Testis (tissue), 3 donors: ENCODE data around the gene NKX1-2. TPM values are rescaled to one million over a fixed set of nuclear protein-coding genes. Genes with fewer than 3 reads are reported as not detected.

Source experiments
- DNase-seq: peaks from one replicate; pipeline ENCODE4 v3.0.0-alpha.2; 2019
- H3K27ac ChIP-seq, 2 donors: fragments of 200-600 bp; sonication (generic); one replicate each; pipeline ENCODE4 v1.5.1; 2019
- H3K27me3 ChIP-seq: fragments of 200-600 bp; sonication (generic); one replicate; pipeline ENCODE4 v1.5.1; 2019
- H3K36me3 ChIP-seq: fragments of 200-600 bp; sonication (generic); one replicate; pipeline ENCODE4 v1.5.1; 2017; ENCODE audit warnings: low read depth; ENCODE audit errors: missing control alignments
- H3K4me1 ChIP-seq: fragments of 200-600 bp; sonication (generic); one replicate; pipeline ENCODE4 v1.5.1; 2019
- H3K4me3 ChIP-seq, 2 donors: fragments of 200-600 bp; sonication (generic); one replicate each; pipeline ENCODE4 v1.5.1; 2017 to 2019
- H3K9me3 ChIP-seq: fragments of 200-600 bp; sonication (generic); one replicate; pipeline ENCODE4 v1.5.1; 2017
- CTCF ChIP-seq, 3 experiments: fragments of 450-650 bp in 2 of 3; fragments of 200-600 bp in 1 of 3; sonication (generic) in 1 of 3; IDR thresholded peaks; one replicate each; pipeline ENCODE4 v1.5.1; 2016 to 2019; ENCODE audit warnings: antibody characterized with exemption in 3 of 3, mild to moderate bottlenecking in 2 of 3, moderate library complexity in 1 of 3
- POLR2A ChIP-seq: fragments of 450-650 bp; IDR thresholded peaks from one replicate; pipeline ENCODE4 v1.6.1; 2017; ENCODE audit warnings: antibody characterized with exemption, mild to moderate bottlenecking, moderate library complexity
- WGBS, 2 donors: methylation state at CpG; one replicate each; pipeline ENCODE4 v1.1.5; 2018; 5-methylcytosine and 5-hydroxymethylcytosine counted together
- intact Hi-C: fragments of 100-400 bp; cut with DNase I; formaldehyde crosslinking; loops from one replicate; pipeline ENCODE4 v1.15.1; 2023; ENCODE audit warnings: low total_unique reads
- polyA plus RNA-seq: library from polyadenylated mRNA; stranded (reverse); fragments of 350-450 nt; fragmentation: Illumina TruSeq; extraction: RNeasy Lipid Tissue Mini Kit (QIAGEN cat#74804); gene quantifications from one replicate; pipeline ENCODE4 v1.2.3, GENCODE V29; 2014; ENCODE audit warnings: low read depth, low replicate concordance; ENCODE audit not compliant: insufficient read depth
- total RNA-seq, 2 donors: library from RNA; depleted of rRNA; stranded (reverse); fragments of >200 nt; gene quantifications; one replicate each; pipeline ENCODE4 v1.2.3, GENCODE V29; 2016

NKX1-2 gene
- total and polyA plus RNA-seq, 3 donors from 2014 or later: 0.06 to 0.08 TPM; not detected in 1

- no peak for TF ChIP-seq POLR2A
- TF ChIP-seq CTCF (IDR thresholded peaks at IDR 0.05): no peak
- WGBS, 2 donors: 74 to 86% methylated on average over 3 of the region's 3 CpGs
- no peak for DNase-seq
- no peaks in the 10 kb centered on the region for H3K4me1 ChIP-seq
- H3K9me3 ChIP-seq: no peaks in the 10 kb centered on the region
- no peaks in the 10 kb centered on the region for H3K36me3 ChIP-seq
- no peak overlapping the region for H3K4me3 ChIP-seq
- no peaks in the 10 kb centered on the region for H3K27me3 ChIP-seq
- no peak overlapping the region for H3K27ac ChIP-seq
- intact Hi-C loops: no loop called here
Measured at GRCh38 chr10:124473070-124473469, 23.2 kb upstream of the NKX1-2 start.

- H3K27ac ChIP-seq: no peak overlapping the region
- H3K4me3 ChIP-seq: no peak overlapping the region
- no peaks in the 10 kb centered on the region for H3K27me3 ChIP-seq
- H3K36me3 ChIP-seq: no peaks in the 10 kb centered on the region
- no peaks in the 10 kb centered on the region for H3K9me3 ChIP-seq
- 90 to 97% methylated on average over 6 of the region's 6 CpGs for WGBS, 2 donors
- TF ChIP-seq POLR2A: no peak
- no peak for TF ChIP-seq CTCF (IDR thresholded peaks at IDR 0.05)
- no peaks in the 10 kb centered on the region for H3K4me1 ChIP-seq
- no peak for DNase-seq
- intact Hi-C loops: no loop called here
Measured at GRCh38 chr10:124472071-124472470, 22.2 kb upstream of the NKX1-2 start.

- Histone ChIP-seq H3K9me3 (no peaks in the 10 kb centered on the region), H3K27me3 (no peaks in the 10 kb centered on the region), H3K4me3 (no peak overlapping the region), H3K4me1 (peaks cover 1% of the 10 kb centered on the region), H3K36me3 (no peaks in the 10 kb centered on the region), H3K27ac (no peak overlapping the region)
- TF ChIP-seq POLR2A (no peak), CTCF (IDR thresholded peaks at IDR 0.05) (no peak)
- 90 to 91% methylated on average over 13 of the region's 13 CpGs for WGBS, 2 donors
- DNase-seq: no peak
- intact Hi-C loops: no loop called here
Measured at GRCh38 chr10:124470544-124471434, 21.0 kb upstream of the NKX1-2 start.

- Histone ChIP-seq H3K27me3 (no peaks in the 10 kb centered on the region), H3K9me3 (no peaks in the 10 kb centered on the region), H3K4me3 (no peak overlapping the region), H3K4me1 (peaks cover 9% of the 10 kb centered on the region), H3K27ac (no peak overlapping the region), H3K36me3 (no peaks in the 10 kb centered on the region)
- 78 to 80% methylated on average over 6 to 14 of the region's 20 CpGs for WGBS, 2 donors
- DNase-seq: no peak
- intact Hi-C loops: no loop called here
- TF ChIP-seq POLR2A (no peak), CTCF (IDR thresholded peaks at IDR 0.05) (no peak)
Measured at GRCh38 chr10:124469956-124470484, 20.2 kb upstream of the NKX1-2 start.
